Muscle of leg (tissue), 11 donors: Measurements from ENCODE around the gene DMC1. TPM values are rescaled to one million over a fixed set of nuclear protein-coding genes. Genes with fewer than 3 reads are reported as not detected.

ENCODE experiments used
- DNase-seq: peaks from one replicate; pipeline ENCODE4 v3.0.0; 2013
- H3K27ac ChIP-seq: one replicate; pipeline ENCODE4 v1.5.1; 2013; ENCODE audit warnings: mild to moderate bottlenecking, low read length, control low read depth
- H3K27me3 ChIP-seq: one replicate; pipeline ENCODE4 v1.6.1; 2013; ENCODE audit warnings: low read length; ENCODE audit not compliant: control insufficient read depth, insufficient read depth
- H3K36me3 ChIP-seq: one replicate; pipeline ENCODE4 v1.6.1; 2013; ENCODE audit warnings: low read length; ENCODE audit not compliant: control insufficient read depth, insufficient read depth
- H3K4me1 ChIP-seq: one replicate; pipeline ENCODE4 v1.6.1; 2013; ENCODE audit warnings: low read length; ENCODE audit not compliant: control insufficient read depth, insufficient read depth
- H3K4me3 ChIP-seq: one replicate; pipeline ENCODE4 v1.5.1; 2013; ENCODE audit warnings: low read length, control low read depth
- H3K9me3 ChIP-seq: replicated peaks from 2 replicates; pipeline ENCODE4 v1.6.1; 2013; ENCODE audit warnings: low read depth, low read length; ENCODE audit not compliant: control insufficient read depth
- WGBS: methylation state at CpG from one replicate; pipeline ENCODE4 v1.1.5; 2013; ENCODE audit warnings: missing lambda C conversion rate; ENCODE audit not compliant: insufficient coverage; 5-methylcytosine and 5-hydroxymethylcytosine counted together
- polyA plus RNA-seq, 8 donors: library from polyadenylated mRNA; unstranded; fragments of 120-200 nt; gene quantifications; one replicate each; pipeline versions ENCODE4 v1.2.1 to v1.2.3, GENCODE V29; 2013; ENCODE audit warnings: inconsistent platforms in 1 of 8, low replicate concordance in 1 of 8; ENCODE audit not compliant: insufficient read length in 8 of 8, insufficient read depth in 1 of 8
- total RNA-seq: library from RNA; stranded (reverse); fragments of 120-200 nt; gene quantifications from one replicate; pipeline ENCODE4 v1.2.4, GENCODE V29; 2013

The DMC1 gene
- total and polyA plus RNA-seq, 9 donors: 4.2 to 10.7 (median 6.6) TPM

DNA sequence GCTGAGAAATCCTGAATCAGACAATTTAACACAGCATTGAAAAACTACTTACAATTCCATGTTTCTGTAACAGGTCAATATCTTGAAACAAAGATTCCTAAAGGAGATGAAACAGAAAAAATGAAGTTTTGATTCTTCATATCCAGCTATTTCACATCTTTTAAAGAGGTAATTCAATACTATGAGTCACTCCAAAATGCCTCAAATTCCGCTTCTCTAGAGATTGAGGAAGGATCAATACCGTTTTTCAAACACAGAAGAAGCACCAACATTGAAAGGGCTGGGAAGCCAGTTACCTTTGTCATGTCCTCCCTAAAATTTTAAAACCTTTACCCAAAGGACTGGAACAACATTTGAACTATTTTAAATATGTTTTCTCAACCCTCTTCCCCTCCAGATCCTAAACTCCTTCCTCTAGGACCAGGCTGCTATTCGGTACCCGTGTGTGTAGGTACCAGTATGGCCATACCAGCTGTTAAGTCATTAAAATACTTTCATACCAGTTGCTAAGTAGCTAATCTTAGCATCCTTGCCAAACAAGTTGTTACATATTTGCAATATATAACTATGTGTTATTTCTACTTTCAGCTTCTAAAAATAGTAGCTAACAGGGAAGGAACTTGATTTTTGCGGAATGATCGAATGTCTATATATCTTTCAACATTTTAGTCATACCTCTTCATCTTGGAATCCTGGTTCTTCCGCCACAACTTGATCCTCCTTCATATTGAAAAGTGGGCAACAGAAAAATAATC lies 2.3 kb downstream of the DMC1 start:
- Histone ChIP-seq H3K4me1 (peaks cover 23% of the 10 kb centered on the region), H3K27ac (peak overlapping the region; percentile 47), H3K27me3 (no peaks in the 10 kb centered on the region), H3K4me3 (no peak overlapping the region), H3K9me3 (no peaks in the 10 kb centered on the region), H3K36me3 (no peaks in the 10 kb centered on the region)
- 33% methylated on average over 1 of the region's 7 CpGs for WGBS
- peak; percentile 43 for DNase-seq

DNA sequence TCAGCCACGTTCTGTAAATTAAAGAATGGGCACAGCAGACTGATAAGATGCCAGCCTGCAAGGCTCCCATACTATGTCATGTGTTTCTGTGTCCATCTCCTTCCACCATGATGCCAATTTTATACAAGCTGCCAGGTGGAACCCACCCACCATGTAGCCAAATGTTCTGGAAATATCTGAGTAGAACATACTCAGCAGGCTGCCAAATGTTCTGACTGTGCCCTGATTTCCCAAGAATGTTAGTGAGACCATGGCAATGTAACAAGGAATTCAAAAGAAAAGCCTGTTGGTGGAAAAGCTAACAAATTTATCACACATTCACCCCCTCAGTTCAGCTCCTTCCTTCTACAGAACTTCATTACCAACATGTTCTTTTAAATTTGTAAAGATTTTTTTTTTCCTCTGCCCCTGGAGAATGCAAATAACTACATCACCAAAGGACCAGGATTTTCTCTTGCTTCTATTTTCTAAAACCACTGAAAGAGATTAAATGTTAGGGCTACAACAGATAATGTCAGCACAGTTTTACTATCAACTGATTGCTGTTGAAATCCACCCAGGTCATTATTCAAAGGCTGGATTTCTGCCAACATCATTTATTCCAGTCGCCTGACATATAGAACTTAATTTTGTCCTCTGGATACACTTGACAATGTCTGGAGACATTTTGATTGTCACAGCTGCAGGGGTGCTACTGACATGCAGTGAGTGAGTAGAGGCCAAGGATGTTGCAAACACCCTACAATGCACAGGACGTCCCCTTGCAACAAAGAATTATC lies 3.1 kb downstream of the DMC1 start:
- WGBS: no CpG with 5 or more reads among the region's 3 CpGs
- Histone ChIP-seq H3K4me3 (no peak overlapping the region), H3K4me1 (peaks cover 23% of the 10 kb centered on the region), H3K27me3 (no peaks in the 10 kb centered on the region), H3K27ac (no peak overlapping the region), H3K36me3 (no peaks in the 10 kb centered on the region), H3K9me3 (no peaks in the 10 kb centered on the region)
- no peak for DNase-seq

DNA sequence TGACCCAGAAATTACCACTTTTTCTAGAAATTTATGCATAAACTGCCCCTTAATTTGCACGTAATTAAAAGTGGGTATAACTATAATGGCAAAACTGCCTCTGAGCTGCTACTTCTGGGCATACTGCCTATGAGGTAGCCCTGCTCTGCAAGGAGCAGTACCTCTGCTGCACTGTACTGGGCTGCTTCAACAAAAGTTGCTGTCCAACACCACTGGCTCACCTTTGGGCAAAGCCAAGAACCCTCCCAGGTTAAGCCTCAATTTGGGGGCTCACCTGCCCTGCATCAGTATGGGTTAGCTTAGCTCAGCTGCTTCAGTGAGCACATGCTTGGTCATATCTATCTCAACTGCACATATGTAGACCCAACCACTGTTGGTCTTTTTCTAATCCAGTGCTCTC lies 4.5 kb downstream of the DMC1 start:
- WGBS: no CpG with 5 or more reads among the region's 1 CpG
- H3K36me3 ChIP-seq: no peaks in the 10 kb centered on the region
- H3K9me3 ChIP-seq: no peaks in the 10 kb centered on the region
- no peak for DNase-seq
- H3K4me1 ChIP-seq: peaks cover 16% of the 10 kb centered on the region
- no peak overlapping the region for H3K4me3 ChIP-seq
- H3K27me3 ChIP-seq: no peaks in the 10 kb centered on the region
- no peak overlapping the region for H3K27ac ChIP-seq

DNA sequence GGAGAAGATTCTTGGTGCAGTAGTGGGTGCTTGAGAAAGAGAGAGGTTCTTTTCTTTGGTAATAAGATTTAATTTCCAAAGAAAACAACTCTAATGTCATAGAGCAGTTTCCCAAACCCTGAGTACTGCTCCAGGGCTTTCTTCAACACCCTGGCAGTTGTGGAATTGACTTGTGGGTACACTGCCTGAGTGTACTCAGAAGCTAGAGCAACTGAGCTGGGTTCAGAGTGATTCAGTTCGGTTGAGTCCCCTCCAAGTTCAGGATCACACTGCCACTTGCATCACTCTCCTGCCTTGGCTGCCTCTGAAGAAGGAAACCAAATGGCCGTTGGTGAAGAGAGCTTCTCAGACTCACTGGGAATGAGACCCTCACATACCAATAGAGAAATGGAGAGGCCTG lies 5.3 kb downstream of the DMC1 start:
- no peaks in the 10 kb centered on the region for H3K9me3 ChIP-seq
- no peak overlapping the region for H3K4me3 ChIP-seq
- no peak for DNase-seq
- peaks cover 13% of the 10 kb centered on the region for H3K4me1 ChIP-seq
- no peaks in the 10 kb centered on the region for H3K36me3 ChIP-seq
- H3K27me3 ChIP-seq: no peaks in the 10 kb centered on the region
- WGBS: 83% methylated on average over 1 of the region's 2 CpGs
- no peak overlapping the region for H3K27ac ChIP-seq

DNA sequence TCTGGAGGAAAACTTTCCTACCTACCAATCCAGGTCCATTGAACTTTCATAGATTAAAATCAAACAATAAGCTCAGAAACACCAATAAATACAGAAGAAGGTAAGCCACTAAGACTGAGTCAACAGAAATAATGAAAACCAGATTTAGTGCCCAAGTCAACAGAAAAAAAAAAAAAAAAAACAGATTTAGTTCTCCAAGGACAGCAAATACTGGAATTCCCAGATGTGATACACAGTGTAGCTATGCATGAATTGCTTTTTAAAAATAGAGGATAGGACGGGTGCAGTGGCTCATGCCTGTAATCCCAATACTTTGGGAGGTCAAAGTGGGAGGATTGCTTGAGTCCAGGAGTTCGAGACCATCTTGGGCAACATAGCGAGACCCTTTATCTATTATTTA lies 15.7 kb downstream of the DMC1 start:
- Histone ChIP-seq H3K9me3 (no peaks in the 10 kb centered on the region), H3K27ac (no peak overlapping the region), H3K4me1 (no peaks in the 10 kb centered on the region), H3K36me3 (no peaks in the 10 kb centered on the region), H3K27me3 (no peaks in the 10 kb centered on the region), H3K4me3 (no peak overlapping the region)
- WGBS: 60% methylated on average over 1 of the region's 3 CpGs
- no peak for DNase-seq

DNA sequence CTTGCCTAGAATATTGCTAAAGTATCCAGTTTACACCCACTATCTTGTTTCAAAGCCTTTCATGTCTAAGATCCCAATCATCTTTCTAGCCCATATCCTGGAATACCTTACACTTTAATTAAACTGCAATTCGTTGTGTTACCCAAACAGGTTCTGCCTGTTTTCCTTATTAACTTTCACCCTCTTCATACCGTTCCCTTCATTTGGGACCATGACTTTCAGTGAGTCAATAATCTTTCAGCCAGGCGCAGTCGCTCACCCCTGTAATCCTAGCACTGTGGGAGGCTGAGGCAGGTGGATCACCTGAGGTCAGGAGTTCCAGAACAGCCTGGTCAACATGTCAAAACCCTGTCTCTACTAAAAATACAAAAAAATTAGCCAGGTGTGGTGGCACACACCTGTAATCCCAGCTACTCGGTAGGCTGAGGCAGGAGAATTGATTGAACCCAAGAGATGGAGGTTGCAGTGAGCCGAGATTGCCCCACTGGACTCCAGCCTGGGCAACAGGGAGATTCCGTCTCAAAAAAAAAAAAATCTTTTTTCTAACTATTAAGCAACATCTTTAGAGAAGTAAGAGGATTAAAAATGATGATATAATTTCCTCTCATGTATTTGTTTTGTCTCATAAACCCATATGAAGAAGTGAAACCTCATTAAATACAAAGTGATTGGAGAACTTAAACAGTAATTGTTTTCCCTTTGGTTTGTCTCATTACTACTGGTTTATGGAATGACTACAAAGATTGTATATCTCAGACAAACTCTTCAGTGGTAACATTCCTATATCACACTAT lies 20.7 kb downstream of the DMC1 start:
- Histone ChIP-seq H3K36me3 (no peaks in the 10 kb centered on the region), H3K9me3 (no peaks in the 10 kb centered on the region), H3K4me1 (no peaks in the 10 kb centered on the region), H3K4me3 (no peak overlapping the region), H3K27ac (no peak overlapping the region), H3K27me3 (no peaks in the 10 kb centered on the region)
- DNase-seq: no peak
- WGBS: 84% methylated on average over 4 of the region's 7 CpGs

DNA sequence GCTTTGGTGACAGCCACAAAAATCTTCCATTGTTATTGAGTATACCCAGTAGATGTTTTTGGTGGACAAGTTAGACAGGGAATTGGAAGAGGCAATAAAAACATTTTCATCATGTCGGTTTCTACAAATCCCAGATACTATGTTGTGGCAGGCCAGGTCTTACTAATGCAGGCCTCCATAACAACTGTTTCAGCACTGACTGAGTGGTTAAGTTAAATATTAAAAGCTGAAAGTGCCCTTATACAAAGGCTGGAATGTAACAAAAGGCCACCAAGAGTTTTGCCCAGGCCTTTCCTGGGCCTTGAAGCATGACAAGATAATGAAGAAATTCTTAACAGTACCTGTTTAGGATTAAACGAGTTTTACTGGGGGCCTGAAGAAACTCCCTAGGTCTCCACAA lies 29.3 kb downstream of the DMC1 start:
- Histone ChIP-seq H3K36me3 (no peaks in the 10 kb centered on the region), H3K27ac (no peak overlapping the region), H3K4me3 (no peak overlapping the region), H3K4me1 (no peaks in the 10 kb centered on the region), H3K9me3 (no peaks in the 10 kb centered on the region), H3K27me3 (no peaks in the 10 kb centered on the region)
- DNase-seq: no peak
- WGBS: no CpG with 5 or more reads among the region's 2 CpGs

DNA sequence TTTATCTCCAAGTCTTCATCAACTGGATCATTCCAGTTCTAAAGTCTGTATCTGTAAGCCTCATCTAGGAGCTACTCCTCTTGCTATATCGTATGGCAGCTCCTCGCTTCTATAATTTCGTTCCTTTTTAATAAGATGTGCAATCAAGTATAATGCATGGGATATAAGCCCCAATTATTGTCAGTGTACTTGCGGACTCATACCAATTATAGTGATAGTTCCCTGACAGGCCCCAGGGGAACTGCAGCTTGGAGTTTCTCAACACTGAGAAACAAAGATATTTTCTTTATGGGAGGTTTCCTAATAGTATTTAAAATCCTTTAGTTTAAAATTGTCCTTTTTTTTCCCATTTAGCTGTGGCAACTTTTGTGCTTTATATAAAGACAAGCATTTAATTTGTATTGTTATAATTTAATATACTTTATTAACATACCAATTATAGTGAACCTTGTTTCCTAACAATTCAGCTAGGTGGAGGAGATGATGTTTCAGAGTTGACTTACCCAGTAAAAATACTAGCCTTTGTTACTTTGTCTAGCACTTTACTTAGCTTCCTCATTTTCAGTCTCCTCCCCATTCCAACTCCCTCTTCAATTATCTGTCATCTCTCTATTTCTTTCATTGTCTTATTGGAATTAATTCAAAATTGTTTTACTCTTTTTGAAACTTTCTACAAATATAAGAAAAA lies 38.6 kb downstream of the DMC1 start:
- no CpG with 5 or more reads among the region's 4 CpGs for WGBS
- no peak overlapping the region for H3K27ac ChIP-seq
- DNase-seq: no peak
- no peaks in the 10 kb centered on the region for H3K36me3 ChIP-seq
- no peaks in the 10 kb centered on the region for H3K9me3 ChIP-seq
- H3K4me3 ChIP-seq: no peak overlapping the region
- no peaks in the 10 kb centered on the region for H3K4me1 ChIP-seq
- H3K27me3 ChIP-seq: no peaks in the 10 kb centered on the region

DNA sequence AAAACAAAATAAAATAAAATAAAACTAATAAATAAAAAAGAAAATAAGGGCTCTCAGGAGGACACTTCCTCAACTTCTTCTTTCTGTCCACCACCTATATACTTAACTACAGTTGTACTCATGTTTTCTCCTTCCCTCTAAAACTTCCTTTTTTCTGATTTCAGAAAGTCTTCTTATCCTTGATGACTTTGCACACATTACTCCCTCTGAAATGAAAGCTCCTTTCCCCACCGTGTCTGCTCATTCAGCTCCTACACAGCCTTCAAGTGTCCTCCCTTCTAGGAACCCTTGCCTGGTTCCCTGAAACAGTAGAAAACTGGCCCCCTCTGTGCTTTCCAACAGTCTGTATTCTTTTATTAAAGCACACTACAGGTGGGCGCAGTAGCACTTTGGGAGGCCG lies 45.6 kb downstream of the DMC1 start:
- H3K9me3 ChIP-seq: no peaks in the 10 kb centered on the region
- H3K36me3 ChIP-seq: no peaks in the 10 kb centered on the region
- no peaks in the 10 kb centered on the region for H3K4me1 ChIP-seq
- 83% methylated on average over 3 of the region's 3 CpGs for WGBS
- no peak overlapping the region for H3K4me3 ChIP-seq
- H3K27me3 ChIP-seq: no peaks in the 10 kb centered on the region
- H3K27ac ChIP-seq: no peak overlapping the region
- no peak for DNase-seq

DNA sequence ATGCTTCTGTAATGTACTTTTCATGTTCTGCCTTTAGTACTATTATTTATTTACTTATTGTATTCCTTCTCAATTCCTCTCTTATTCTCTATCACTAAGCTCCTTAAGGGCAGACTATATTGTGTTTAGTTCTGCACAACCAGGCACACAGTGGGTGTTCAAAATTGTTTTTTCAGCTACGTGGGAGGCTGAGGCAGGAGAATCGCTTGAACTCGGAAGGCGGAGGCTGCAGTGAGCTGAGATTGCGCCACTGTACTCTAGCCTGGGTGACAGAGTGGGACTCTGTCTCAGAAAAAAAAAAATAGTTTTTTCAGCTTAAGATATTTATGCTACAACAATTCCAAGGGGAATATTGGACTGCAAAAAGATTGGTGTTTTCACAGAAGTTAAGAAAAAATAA lies 46.5 kb downstream of the DMC1 start:
- H3K4me3 ChIP-seq: no peak overlapping the region
- no peaks in the 10 kb centered on the region for H3K9me3 ChIP-seq
- no peaks in the 10 kb centered on the region for H3K4me1 ChIP-seq
- H3K36me3 ChIP-seq: no peaks in the 10 kb centered on the region
- H3K27me3 ChIP-seq: no peaks in the 10 kb centered on the region
- no peak overlapping the region for H3K27ac ChIP-seq
- 86% methylated on average over 3 of the region's 5 CpGs for WGBS
- DNase-seq: no peak
